Adipose tissue (tissue), 3 donors: ENCODE measurements around the gene PDC. TPM values are rescaled to one million over a fixed set of nuclear protein-coding genes. Genes with fewer than 3 reads are reported as not detected.
"Not testable (repeated sequence)": the region's sequence is repeated elsewhere in the genome, so short reads cannot be mapped to it uniquely, and the experiment has no call there.

Experiments
- H3K27ac ChIP-seq: one replicate; pipeline ENCODE4 v1.5.1; 2013; ENCODE audit warnings: low read depth, low read length
- WGBS, 3 donors: extraction: QIAGEN DNeasy Blood & Tissue Kit; methylation state at CpG; one replicate each; pipeline ENCODE4 v1.1.7; 2013; 5-methylcytosine and 5-hydroxymethylcytosine counted together
- polyA plus RNA-seq, 3 donors: library from polyadenylated mRNA; stranded (reverse); fragments of 200-250 nt; gene quantifications; one replicate each; pipeline ENCODE4 v1.2.3, GENCODE V29; 2013
- donor health status: healthy with polysubstance abuse.
- donor health status: Bipolar disorder and iron deficiency.
- donor health status: healthy.

PDC gene
- polyA plus RNA-seq, 3 donors, result not detected

DNA sequence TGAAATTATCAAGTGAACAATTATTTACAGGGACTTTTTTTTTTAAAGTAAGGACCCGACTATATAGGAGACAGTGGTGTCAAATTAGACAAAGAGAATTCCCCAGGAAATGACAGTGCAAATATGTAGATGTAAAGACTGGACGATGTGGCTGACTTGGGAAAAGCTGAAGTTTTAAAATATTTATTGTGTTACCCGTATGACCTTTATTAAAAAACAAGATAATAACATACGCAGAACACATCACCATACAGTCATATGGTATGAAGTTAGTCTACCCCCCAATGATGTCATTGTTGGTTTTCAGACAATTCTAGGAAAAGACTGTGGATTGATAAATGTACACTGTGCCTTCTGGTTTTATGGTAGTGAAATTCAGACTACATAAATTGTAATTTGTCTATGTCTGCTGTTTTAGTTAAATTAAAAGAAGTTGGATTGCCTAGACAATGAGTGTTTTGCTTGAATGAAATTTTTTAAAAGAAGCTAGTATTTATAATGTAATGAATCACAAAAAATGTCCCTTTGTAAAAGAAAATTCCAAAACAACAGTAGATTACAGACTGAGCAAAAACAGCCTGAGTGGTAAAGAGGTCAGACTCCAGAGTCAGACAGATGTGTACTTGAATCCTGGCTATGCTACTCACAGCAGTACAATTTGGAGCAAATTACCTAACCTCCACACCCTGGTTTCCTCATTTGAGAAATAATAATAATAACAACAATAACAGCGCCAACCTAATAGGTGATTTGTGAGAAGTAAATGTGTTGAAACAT, 15.5 kb upstream of the PDC start:
- H3K27ac ChIP-seq, result no peak overlapping the region
- 59 to 81% (median 64%) methylated on average over 5 of the region's 5 CpGs for WGBS, 3 donors

- WGBS, 3 donors, result 75 to 80% (median 78%) methylated on average over 2 of the region's 2 CpGs
Measured at GRCh38 chr1:186474208-186474607, 13.3 kb upstream of the PDC start.

DNA sequence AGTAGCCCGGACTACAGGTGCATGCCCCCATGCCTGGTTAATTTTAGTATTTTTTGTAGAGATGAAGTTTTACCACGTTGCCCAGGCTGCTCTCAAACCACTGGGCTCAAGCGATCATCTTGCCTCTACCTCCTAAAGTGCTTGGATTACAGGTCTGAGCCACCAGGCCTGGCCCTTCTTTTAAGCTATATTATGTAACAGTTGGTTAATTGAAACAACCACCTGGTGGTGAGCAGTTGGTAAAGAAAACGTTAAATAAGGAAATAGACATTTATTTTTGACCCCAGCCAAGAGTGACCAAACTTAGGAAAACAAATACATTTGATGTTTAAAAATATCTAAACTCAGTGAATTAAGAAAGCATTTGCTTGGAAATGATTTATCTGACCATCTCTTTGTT, 12.1 kb upstream of the PDC start:
- 78 to 81% (median 80%) methylated on average over 4 of the region's 4 CpGs for WGBS, 3 donors
- no peak overlapping the region for H3K27ac ChIP-seq

More at GRCh38 chr1:186474208-186474607, 13.3 kb upstream of the PDC start:
- no peak overlapping the region for H3K27ac ChIP-seq

- no peak overlapping the region for H3K27ac ChIP-seq
- WGBS, 3 donors, result 60 to 80% (median 66%) methylated on average over 2 of the region's 2 CpGs
Measured at GRCh38 chr1:186465946-186466345, 5.0 kb upstream of the PDC start.

DNA sequence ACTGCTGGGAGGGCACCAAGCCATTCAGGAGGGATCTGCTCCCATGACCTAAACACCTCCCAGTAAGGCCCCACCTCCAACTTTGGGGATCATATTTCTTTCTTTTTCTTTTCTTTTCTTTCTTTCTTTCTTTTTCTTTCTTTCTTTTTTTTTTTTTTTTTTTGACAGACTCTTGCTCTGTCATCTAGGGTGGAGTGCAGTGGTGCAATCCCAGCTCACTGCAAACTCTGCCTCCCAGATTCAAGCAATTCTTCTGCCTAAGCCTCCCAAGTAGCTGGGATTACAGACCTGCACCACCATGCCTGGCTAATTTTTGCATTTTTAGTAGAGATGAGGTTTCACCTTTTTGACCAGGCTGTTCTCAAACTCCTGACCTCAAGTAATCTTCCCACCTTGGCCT, 4.6 kb upstream of the PDC start:
- H3K27ac ChIP-seq, result not testable (repeated sequence)

DNA sequence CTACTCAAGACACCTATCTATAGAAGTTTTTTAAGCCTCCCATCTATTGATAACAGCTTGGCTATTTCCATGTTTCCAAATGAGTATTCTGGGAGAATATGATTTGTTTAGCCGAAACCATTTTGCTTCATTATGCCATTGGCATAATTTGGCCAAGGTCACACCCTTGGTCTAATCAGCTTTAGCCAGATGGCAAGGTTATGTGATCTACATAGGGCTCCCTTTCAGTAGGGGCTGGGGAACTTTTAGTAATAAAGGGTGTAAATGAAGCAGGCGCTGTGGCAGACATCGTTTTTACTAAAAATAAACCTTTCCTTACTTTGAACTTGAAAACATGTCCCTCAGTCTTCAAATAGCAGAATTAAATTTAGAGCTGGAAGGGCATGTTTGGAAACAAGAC, 3.0 kb upstream of the PDC start:
- WGBS, 3 donors, result 78 to 89% (median 87%) methylated on average over 3 of the region's 3 CpGs
- H3K27ac ChIP-seq, result no peak overlapping the region

- 71 to 85% (median 82%) methylated on average over 5 of the region's 5 CpGs for WGBS, 3 donors
Measured at GRCh38 chr1:186463511-186463910, 2.6 kb upstream of the PDC start.

GRCh38 chr1:186459161-186459560, 1.8 kb downstream of the PDC start:
- 95 to 96% (median 95%) methylated on average over 14 of the region's 14 CpGs for WGBS, 3 donors

More at GRCh38 chr1:186463511-186463910, 2.6 kb upstream of the PDC start:
- no peak overlapping the region for H3K27ac ChIP-seq

DNA sequence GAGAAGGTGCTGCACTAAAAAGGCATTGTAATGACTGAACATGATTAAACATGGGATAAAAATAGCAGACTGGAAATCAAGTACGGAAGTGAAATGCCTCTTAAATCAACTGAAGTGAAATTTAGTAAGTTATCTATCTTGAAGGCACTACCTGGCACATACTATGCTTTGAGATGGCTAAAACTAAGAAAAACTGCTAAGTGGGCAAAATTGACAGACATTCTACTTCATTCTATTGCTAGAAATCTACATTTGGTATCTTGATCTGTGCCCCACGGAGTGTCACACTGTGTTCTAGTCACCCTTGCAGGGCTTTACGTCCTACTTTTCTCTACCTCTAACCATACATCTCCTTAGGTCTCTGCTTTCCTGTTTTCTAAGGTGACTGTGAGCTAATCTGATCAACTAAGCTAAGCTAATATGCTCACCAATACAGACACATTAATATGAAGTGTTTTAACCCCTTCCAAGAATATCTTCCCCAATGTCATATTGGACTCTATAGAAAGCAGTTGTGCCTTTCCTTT, 4.1 kb downstream of the PDC start:
- H3K27ac ChIP-seq, result no peak overlapping the region
- 49 to 62% (median 51%) methylated on average over 3 of the region's 3 CpGs for WGBS, 3 donors

More at GRCh38 chr1:186459161-186459560, 1.8 kb downstream of the PDC start:
- H3K27ac ChIP-seq, result not testable (repeated sequence)

GRCh38 chr1:186454981-186455380, 5.9 kb downstream of the PDC start:
- WGBS, 3 donors, result 26 to 47% (median 39%) methylated on average over 3 of the region's 3 CpGs

GRCh38 chr1:186446152-186446551, 14.8 kb downstream of the PDC start:
- H3K27ac ChIP-seq, result no peak overlapping the region
- 90 to 92% (median 91%) methylated on average over 4 of the region's 4 CpGs for WGBS, 3 donors

More at GRCh38 chr1:186454981-186455380, 5.9 kb downstream of the PDC start:
- no peak overlapping the region for H3K27ac ChIP-seq

DNA sequence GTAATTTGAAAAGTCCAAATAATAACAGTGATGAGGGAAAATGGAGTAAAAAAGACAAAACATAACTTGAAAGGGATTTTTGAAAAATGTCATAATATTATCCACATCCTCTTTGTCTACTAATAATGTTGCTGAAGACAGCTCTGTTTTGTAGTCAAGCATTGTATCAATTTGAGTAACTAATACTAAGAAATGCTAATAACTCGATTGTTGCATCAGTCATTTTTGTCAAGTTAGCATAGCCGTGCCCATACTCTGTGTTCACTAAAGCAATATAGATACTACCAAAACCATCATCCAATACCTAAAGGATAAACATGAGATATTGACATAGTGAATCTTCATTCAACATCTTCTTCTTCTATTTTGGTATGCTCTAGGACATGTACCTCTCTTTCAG, 17.3 kb downstream of the PDC start:
- WGBS, 3 donors, result 90 to 97% (median 96%) methylated on average over 2 of the region's 2 CpGs
- no peak overlapping the region for H3K27ac ChIP-seq

DNA sequence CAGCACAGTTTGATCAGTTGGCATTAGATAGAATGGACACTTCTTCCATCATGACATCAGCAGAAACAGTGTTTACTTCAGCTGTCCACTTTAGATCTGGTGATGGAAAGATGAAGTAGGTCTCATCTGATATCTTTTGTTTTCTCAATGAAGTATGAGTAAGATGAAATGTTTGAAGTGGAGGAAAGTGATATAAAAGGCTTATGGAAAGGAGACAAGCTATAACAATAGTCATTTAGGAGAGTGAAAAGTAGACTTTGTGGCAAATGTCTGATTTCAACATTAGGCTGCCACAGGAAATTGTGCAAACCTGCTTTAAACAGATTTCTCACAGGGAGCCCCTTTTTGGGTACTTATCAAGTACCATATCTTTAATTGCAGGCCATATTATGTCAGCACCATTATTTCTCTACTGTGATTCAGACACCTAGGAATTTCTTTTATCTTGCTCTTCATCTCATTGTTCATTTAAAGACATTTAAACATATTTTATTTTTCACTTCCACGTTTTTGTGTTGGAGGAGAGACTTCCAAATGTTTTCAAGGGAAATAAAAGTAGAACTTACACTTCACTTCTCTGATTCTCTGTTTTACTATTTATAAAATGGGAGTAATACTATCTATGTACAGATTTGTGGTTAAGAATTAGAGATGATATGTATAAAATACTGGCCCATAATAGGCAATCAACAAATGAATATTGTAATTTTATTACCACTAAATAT, 18.1 kb downstream of the PDC start:
- H3K27ac ChIP-seq, result no peak overlapping the region
- 17 to 50% (median 22%) methylated on average over 1 of the region's 1 CpG for WGBS, 3 donors

- no peak overlapping the region for H3K27ac ChIP-seq
- 43 to 53% (median 46%) methylated on average over 3 of the region's 3 CpGs for WGBS, 3 donors
Measured at GRCh38 chr1:186440584-186440983, 20.3 kb downstream of the PDC start.

DNA sequence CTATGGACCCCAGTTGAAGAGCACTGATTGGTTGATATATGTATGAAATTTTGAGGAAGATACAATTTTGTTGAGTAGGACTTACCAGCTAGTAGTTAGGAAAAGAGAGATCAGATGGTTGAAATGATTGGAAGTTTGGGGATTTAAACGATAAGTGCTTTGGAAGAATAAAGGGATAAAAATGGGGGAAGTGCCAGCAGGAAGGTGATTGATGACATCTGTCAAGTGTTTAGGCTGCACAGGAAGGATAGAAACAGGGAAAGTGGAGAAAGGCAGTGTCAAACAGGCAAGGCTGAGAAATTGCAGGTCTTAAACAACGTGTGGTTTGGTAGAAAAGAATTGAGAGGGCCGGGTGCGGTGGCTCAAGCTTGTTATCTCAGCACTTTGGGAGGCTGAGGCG, 22.3 kb downstream of the PDC start:
- 63 to 80% (median 69%) methylated on average over 5 of the region's 5 CpGs for WGBS, 3 donors
- no peak overlapping the region for H3K27ac ChIP-seq

DNA sequence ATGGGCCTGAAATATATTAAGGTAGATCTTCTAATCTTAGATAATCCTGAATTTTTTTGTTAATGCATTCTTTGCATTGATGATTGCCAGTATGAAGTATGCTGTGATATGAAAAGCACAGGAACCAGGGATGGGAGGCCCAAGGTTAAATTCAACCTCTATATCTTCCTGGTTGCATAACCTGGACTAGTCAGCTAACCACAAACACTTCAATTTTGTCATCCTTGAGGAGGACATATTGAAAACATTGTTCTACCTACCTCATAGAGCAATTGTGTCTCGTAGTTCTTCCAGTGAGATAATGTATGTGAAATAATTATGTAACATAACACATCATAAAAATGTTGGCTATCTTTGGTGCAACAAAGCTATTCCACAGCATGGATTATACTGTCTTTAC, 25.6 kb downstream of the PDC start:
- WGBS, 3 donors, result 61 to 95% (median 79%) methylated on average over 1 of the region's 1 CpG

DNA sequence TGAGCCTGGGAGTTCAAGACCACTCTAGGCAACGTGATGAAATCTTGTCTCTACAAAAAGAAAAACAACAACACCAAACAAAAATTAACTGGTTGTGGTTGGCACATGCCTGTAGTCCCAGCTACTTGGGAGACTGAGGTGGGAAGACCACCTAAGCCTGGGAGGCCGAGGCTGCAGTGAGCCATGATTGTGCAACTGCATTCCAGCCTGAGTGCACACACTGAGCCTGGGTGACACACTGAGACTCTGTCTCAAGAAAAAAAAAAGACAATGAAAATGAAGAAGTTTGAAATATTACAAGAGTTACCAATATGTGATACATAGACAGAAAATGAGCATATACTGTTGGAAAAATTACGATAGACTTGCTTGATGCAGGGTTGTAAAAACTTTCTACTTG, 31.9 kb downstream of the PDC start:
- 84 to 87% (median 86%) methylated on average over 3 of the region's 3 CpGs for WGBS, 3 donors
- no peak overlapping the region for H3K27ac ChIP-seq

More for the DNA sequence above, 25.6 kb downstream of the PDC start:
- H3K27ac ChIP-seq, result no peak overlapping the region

- WGBS, 3 donors, result 83 to 87% (median 84%) methylated on average over 3 of the region's 3 CpGs
- no peak overlapping the region for H3K27ac ChIP-seq
Measured at GRCh38 chr1:186426118-186426517, 34.8 kb downstream of the PDC start.

- no peak overlapping the region for H3K27ac ChIP-seq
- WGBS, 3 donors, result 67 to 71% (median 70%) methylated on average over 2 of the region's 2 CpGs
Measured at GRCh38 chr1:186424539-186424938, 36.4 kb downstream of the PDC start.
